ENCODE measurements around the gene EHF.

DNA sequence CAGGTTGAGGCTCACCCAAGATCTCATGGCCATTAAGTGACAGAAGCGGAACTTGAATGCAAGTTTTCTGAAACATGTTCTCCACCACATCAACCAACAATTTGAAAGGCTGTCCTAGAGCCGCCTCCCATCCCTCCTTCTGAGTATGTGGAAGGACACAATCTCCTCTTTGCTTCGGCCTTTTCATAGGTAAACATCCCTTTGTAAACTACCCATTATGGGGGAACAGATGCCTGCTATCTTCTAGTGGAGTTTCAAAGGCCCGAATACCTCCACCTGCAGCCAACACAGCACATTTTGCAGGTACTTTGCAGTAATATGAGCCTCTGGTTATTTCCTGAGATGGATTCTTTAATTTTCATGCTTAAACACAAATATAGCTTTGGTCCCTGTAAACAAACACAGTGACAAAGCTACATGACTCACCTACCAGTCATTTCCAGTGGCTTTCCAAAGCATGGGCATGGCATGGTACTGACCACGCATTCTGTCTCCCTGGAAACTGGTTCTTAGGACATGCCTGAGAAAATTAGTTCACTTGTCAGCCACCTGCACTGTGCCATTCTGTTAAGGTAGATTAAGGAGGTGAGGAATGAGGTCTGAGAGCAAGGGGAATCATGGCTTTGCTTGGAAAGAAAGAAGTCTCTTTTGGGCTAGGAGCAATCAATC lies 60.2 kb downstream of the EHF start:
- TF ChIP-seq, protein P1, sequence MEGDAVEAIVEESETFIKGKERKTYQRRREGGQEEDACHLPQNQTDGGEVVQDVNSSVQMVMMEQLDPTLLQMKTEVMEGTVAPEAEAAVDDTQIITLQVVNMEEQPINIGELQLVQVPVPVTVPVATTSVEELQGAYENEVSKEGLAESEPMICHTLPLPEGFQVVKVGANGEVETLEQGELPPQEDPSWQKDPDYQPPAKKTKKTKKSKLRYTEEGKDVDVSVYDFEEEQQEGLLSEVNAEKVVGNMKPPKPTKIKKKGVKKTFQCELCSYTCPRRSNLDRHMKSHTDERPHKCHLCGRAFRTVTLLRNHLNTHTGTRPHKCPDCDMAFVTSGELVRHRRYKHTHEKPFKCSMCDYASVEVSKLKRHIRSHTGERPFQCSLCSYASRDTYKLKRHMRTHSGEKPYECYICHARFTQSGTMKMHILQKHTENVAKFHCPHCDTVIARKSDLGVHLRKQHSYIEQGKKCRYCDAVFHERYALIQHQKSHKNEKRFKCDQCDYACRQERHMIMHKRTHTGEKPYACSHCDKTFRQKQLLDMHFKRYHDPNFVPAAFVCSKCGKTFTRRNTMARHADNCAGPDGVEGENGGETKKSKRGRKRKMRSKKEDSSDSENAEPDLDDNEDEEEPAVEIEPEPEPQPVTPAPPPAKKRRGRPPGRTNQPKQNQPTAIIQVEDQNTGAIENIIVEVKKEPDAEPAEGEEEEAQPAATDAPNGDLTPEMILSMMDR (IDR thresholded peaks at IDR 0.05) = no peak
- TF ChIP-seq POLR2A (IDR thresholded peaks at IDR 0.05) = no peak

Measured in ovary (tissue), 3 donors.